PC-3 (cell line): Measurements from ENCODE around the gene RBM47.

Experiments
- CTCF ChIP-seq: fragments of 300-600 bp; sonication (generic); conservative IDR thresholded peaks from 2 replicates; pipeline ENCODE4 v1.5.1; 2017; ENCODE audit warnings: antibody characterized with exemption, low read depth, mild to moderate bottlenecking, low read length
- EZH2 ChIP-seq: fragments of 300-600 bp; sonication (generic); IDR thresholded peaks from one replicate; pipeline ENCODE4 v1.6.1; 2017; ENCODE audit warnings: antibody characterized with exemption, mild to moderate bottlenecking, low read length; ENCODE audit not compliant: unreplicated experiment
- EZH2phosphoT487 ChIP-seq: fragments of 300-600 bp; sonication (generic); IDR thresholded peaks from 2 replicates; pipeline ENCODE4 v1.6.1; 2018; ENCODE audit warnings: mild to moderate bottlenecking, antibody characterized with exemption, low read length, borderline replicate concordance

- TF ChIP-seq CTCF (no peak), EZH2 (no peak), EZH2phosphoT487 (no peak)
These were observed 147.7 kb downstream of the RBM47 start for GRCh38 chr4:40481977-40482376.
